Central memory CD8-positive, alpha-beta T cell (primary cell): ENCODE results near the gene SLIT3.

Source experiments
- ATAC-seq: fragments of 150-1000 bp; cut with Tn5 transposase; replicated peaks from 2 replicates; pipeline ENCODE4 v1.10.0; 2022; ENCODE audit warnings: mild to moderate bottlenecking, moderate FRiP score, moderate number of reproducible peaks; ENCODE audit not compliant: poor library complexity, severe bottlenecking; ENCODE audit errors: extremely low read depth
- DNase-seq, 2 donors: peaks; one replicate each; pipeline ENCODE4 v3.0.0; 2021; ENCODE audit warnings: low spot score in 2 of 2
- H3K27ac Mint-ChIP-seq: one replicate; pipeline ENCODE4 v1.8.0; 2022; ENCODE audit warnings: low read depth, mild to moderate bottlenecking, moderate library complexity, mixed read lengths
- H3K27me3 Mint-ChIP-seq: one replicate; pipeline ENCODE4 v1.8.0; 2022; ENCODE audit warnings: mixed read lengths
- H3K36me3 Mint-ChIP-seq: one replicate; pipeline ENCODE4 v1.8.0; 2022; ENCODE audit warnings: mild to moderate bottlenecking, moderate library complexity, mixed read lengths; ENCODE audit not compliant: insufficient read depth
- H3K4me1 Mint-ChIP-seq: one replicate; pipeline ENCODE4 v1.8.0; 2022; ENCODE audit warnings: mixed read lengths
- H3K4me3 Mint-ChIP-seq: one replicate; pipeline ENCODE4 v1.8.0; 2022; ENCODE audit warnings: mild to moderate bottlenecking, moderate library complexity, mixed read lengths
- H3K9me3 Mint-ChIP-seq: one replicate; pipeline ENCODE4 v1.8.0; 2022; ENCODE audit warnings: mixed read lengths

Gene SLIT3

GRCh38 chr5:169003721-169004541, 297.0 kb downstream of the SLIT3 start:
- Mint-ChIP-seq H3K9me3 (no peaks in the 10 kb centered on the region), H3K27me3 (peaks cover 23% of the 10 kb centered on the region), H3K27ac (no peak overlapping the region), H3K4me3 (no peak overlapping the region), H3K4me1 (no peaks in the 10 kb centered on the region), H3K36me3 (no peaks in the 10 kb centered on the region)
- DNase-seq, result no peak
- ATAC-seq, result no peak

- Mint-ChIP-seq H3K27me3 (peaks cover 14% of the 10 kb centered on the region), H3K4me1 (no peaks in the 10 kb centered on the region), H3K4me3 (no peak overlapping the region), H3K27ac (no peak overlapping the region), H3K9me3 (no peaks in the 10 kb centered on the region), H3K36me3 (no peaks in the 10 kb centered on the region)
- no peak for DNase-seq
- ATAC-seq, result no peak
These were observed 297.9 kb downstream of the SLIT3 start for GRCh38 chr5:169002953-169003555.

- DNase-seq (no peak), ATAC-seq (no peak)
- Mint-ChIP-seq H3K4me1 (no peaks in the 10 kb centered on the region), H3K36me3 (no peaks in the 10 kb centered on the region), H3K27me3 (peaks cover 4% of the 10 kb centered on the region), H3K9me3 (no peaks in the 10 kb centered on the region), H3K4me3 (no peak overlapping the region), H3K27ac (no peak overlapping the region)
These were observed 299.5 kb downstream of the SLIT3 start for GRCh38 chr5:169001394-169001793.

GRCh38 chr5:168995024-168995423, 305.9 kb downstream of the SLIT3 start:
- no peak overlapping the region for H3K4me3 Mint-ChIP-seq
- DNase-seq (no peak), ATAC-seq (no peak)
- no peak overlapping the region for H3K27ac Mint-ChIP-seq
- H3K4me1 Mint-ChIP-seq, result no peaks in the 10 kb centered on the region
- H3K36me3 Mint-ChIP-seq, result no peaks in the 10 kb centered on the region
- H3K9me3 Mint-ChIP-seq, result no peaks in the 10 kb centered on the region
- peaks cover 19% of the 10 kb centered on the region for H3K27me3 Mint-ChIP-seq

- Mint-ChIP-seq H3K4me3 (no peak overlapping the region), H3K27me3 (peaks cover 25% of the 10 kb centered on the region), H3K9me3 (no peaks in the 10 kb centered on the region), H3K4me1 (no peaks in the 10 kb centered on the region), H3K36me3 (no peaks in the 10 kb centered on the region), H3K27ac (no peak overlapping the region)
- ATAC-seq, result no peak
- DNase-seq, result no peak
These were observed 308.3 kb downstream of the SLIT3 start for GRCh38 chr5:168992687-168993086.

GRCh38 chr5:168992016-168992415, 308.9 kb downstream of the SLIT3 start:
- H3K27ac Mint-ChIP-seq, result no peak overlapping the region
- peaks cover 31% of the 10 kb centered on the region for H3K27me3 Mint-ChIP-seq
- H3K4me3 Mint-ChIP-seq, result no peak overlapping the region
- H3K9me3 Mint-ChIP-seq, result no peaks in the 10 kb centered on the region
- H3K36me3 Mint-ChIP-seq, result no peaks in the 10 kb centered on the region
- no peaks in the 10 kb centered on the region for H3K4me1 Mint-ChIP-seq
- ATAC-seq (no peak), DNase-seq (no peak)

GRCh38 chr5:168991311-168991710, 309.6 kb downstream of the SLIT3 start:
- H3K27me3 Mint-ChIP-seq, result peaks cover 33% of the 10 kb centered on the region
- H3K27ac Mint-ChIP-seq, result no peak overlapping the region
- no peaks in the 10 kb centered on the region for H3K4me1 Mint-ChIP-seq
- no peaks in the 10 kb centered on the region for H3K9me3 Mint-ChIP-seq
- no peaks in the 10 kb centered on the region for H3K36me3 Mint-ChIP-seq
- ATAC-seq (no peak), DNase-seq (no peak)
- H3K4me3 Mint-ChIP-seq, result no peak overlapping the region

- peaks cover 33% of the 10 kb centered on the region for H3K27me3 Mint-ChIP-seq
- no peaks in the 10 kb centered on the region for H3K36me3 Mint-ChIP-seq
- H3K4me1 Mint-ChIP-seq, result no peaks in the 10 kb centered on the region
- H3K4me3 Mint-ChIP-seq, result no peak overlapping the region
- no peaks in the 10 kb centered on the region for H3K9me3 Mint-ChIP-seq
- DNase-seq (no peak), ATAC-seq (no peak)
- H3K27ac Mint-ChIP-seq, result no peak overlapping the region
These were observed 310.3 kb downstream of the SLIT3 start for GRCh38 chr5:168990679-168991078.

GRCh38 chr5:168989731-168990505, 311.0 kb downstream of the SLIT3 start:
- DNase-seq (no peak), ATAC-seq (no peak)
- no peaks in the 10 kb centered on the region for H3K36me3 Mint-ChIP-seq
- H3K27ac Mint-ChIP-seq, result no peak overlapping the region
- no peak overlapping the region for H3K4me3 Mint-ChIP-seq
- H3K4me1 Mint-ChIP-seq, result no peaks in the 10 kb centered on the region
- H3K9me3 Mint-ChIP-seq, result no peaks in the 10 kb centered on the region
- peaks cover 31% of the 10 kb centered on the region for H3K27me3 Mint-ChIP-seq

- H3K4me3 Mint-ChIP-seq, result no peak overlapping the region
- peaks cover 31% of the 10 kb centered on the region for H3K27me3 Mint-ChIP-seq
- no peak for DNase-seq
- no peak for ATAC-seq
- no peaks in the 10 kb centered on the region for H3K9me3 Mint-ChIP-seq
- no peaks in the 10 kb centered on the region for H3K36me3 Mint-ChIP-seq
- H3K4me1 Mint-ChIP-seq, result no peaks in the 10 kb centered on the region
- no peak overlapping the region for H3K27ac Mint-ChIP-seq
These were observed 312.2 kb downstream of the SLIT3 start for GRCh38 chr5:168988699-168989098.

GRCh38 chr5:168987543-168988300, 313.2 kb downstream of the SLIT3 start:
- DNase-seq (no peak), ATAC-seq (no peak)
- no peaks in the 10 kb centered on the region for H3K4me1 Mint-ChIP-seq
- no peak overlapping the region for H3K27ac Mint-ChIP-seq
- H3K27me3 Mint-ChIP-seq, result peaks cover 31% of the 10 kb centered on the region
- H3K9me3 Mint-ChIP-seq, result no peaks in the 10 kb centered on the region
- H3K4me3 Mint-ChIP-seq, result no peak overlapping the region
- H3K36me3 Mint-ChIP-seq, result no peaks in the 10 kb centered on the region

GRCh38 chr5:168985454-168985853, 315.5 kb downstream of the SLIT3 start:
- Mint-ChIP-seq H3K36me3 (no peaks in the 10 kb centered on the region), H3K27ac (no peak overlapping the region), H3K9me3 (no peaks in the 10 kb centered on the region), H3K4me3 (no peak overlapping the region), H3K4me1 (no peaks in the 10 kb centered on the region), H3K27me3 (peaks cover 31% of the 10 kb centered on the region)
- DNase-seq, result no peak
- no peak for ATAC-seq
